K562 (cell line): Measurements from ENCODE around the gene LAMA5. TPM values are rescaled to one million over a fixed set of nuclear protein-coding genes. Genes with fewer than 3 reads are reported as not detected.

Experiments used
- CREM ChIP-seq: IDR thresholded peaks from 2 replicates; pipeline ENCODE4 v1.6.1; 2014; ENCODE audit warnings: antibody characterized with exemption, low read depth
- CTCF ChIP-seq, 3 experiments: IDR thresholded peaks in 2 of 3; conservative IDR thresholded peaks in 1 of 3; 2 replicates each; pipeline ENCODE4 v1.5.1; 2011 to 2012; ENCODE audit warnings: low read length in 3 of 3, mild to moderate bottlenecking in 3 of 3, control low read depth in 2 of 3, improper control_type of control experiment in 1 of 3, inconsistent platforms in 1 of 3, low read depth in 1 of 3, mixed read lengths in 1 of 3, moderate library complexity in 1 of 3; ENCODE audit not compliant: insufficient read depth in 2 of 3
- E2F3 ChIP-seq: fragments of 250-450 bp; sonication (Bioruptor Pico); IDR thresholded peaks from 2 replicates; pipeline ENCODE4 v1.4.0; 2020; ENCODE audit warnings: mild to moderate bottlenecking
- ETV1 ChIP-seq: fragments of 450-650 bp; conservative IDR thresholded peaks from 2 replicates; pipeline ENCODE4 v1.6.1; 2016; ENCODE audit warnings: missing genetic modification characterization, control low read depth, low read depth, missing compliant biosample characterization
- HDAC1 ChIP-seq, 2 experiments: fragments of 450-650 bp; IDR thresholded peaks; 2 replicates each; pipeline ENCODE4 v1.6.1; 2016 to 2017; ENCODE audit warnings: inconsistent platforms in 1 of 2, mild to moderate bottlenecking in 1 of 2, moderate library complexity in 1 of 2
- JUND ChIP-seq, 2 experiments: IDR thresholded peaks; 2 replicates in 1 of 2; 3 replicates in 1 of 2; pipeline ENCODE4 v1.6.1; 2011; ENCODE audit warnings: borderline replicate concordance in 2 of 2, low read depth in 2 of 2, low read length in 2 of 2, improper control_type of control experiment in 1 of 2, missing biosample characterization in 1 of 2, missing genetic modification characterization in 1 of 2, missing genetic modification reagents in 1 of 2
- KDM4B ChIP-seq, 2 experiments: fragments of 450-650 bp in 1 of 2; sonication (generic) in 1 of 2; IDR thresholded peaks; 2 replicates each; pipeline ENCODE4 v1.6.1; 2016 to 2017; ENCODE audit warnings: borderline replicate concordance in 2 of 2, antibody characterized with exemption in 1 of 2, low read depth in 1 of 2, mild to moderate bottlenecking in 1 of 2
- KLF13 ChIP-seq: fragments of 450-650 bp; IDR thresholded peaks from 2 replicates; pipeline ENCODE4 v1.6.1; 2016; ENCODE audit warnings: missing genetic modification characterization, low read depth, mild to moderate bottlenecking, missing compliant biosample characterization, moderate library complexity, borderline replicate concordance
- L3MBTL2 ChIP-seq: fragments of 450-650 bp; IDR thresholded peaks from 2 replicates; pipeline ENCODE4 v1.6.1; 2016; ENCODE audit warnings: mild to moderate bottlenecking, moderate library complexity
- MAZ ChIP-seq, 2 experiments: fragments of 450-650 bp in 1 of 2; sonication (generic) in 1 of 2; formaldehyde crosslinking; IDR thresholded peaks in 1 of 2; conservative IDR thresholded peaks in 1 of 2; 2 replicates each; pipeline versions ENCODE4 v1.4.0 to v1.5.0; 2020; ENCODE audit warnings: mild to moderate bottlenecking in 1 of 2, missing genetic modification reagents in 1 of 2
- NFIC ChIP-seq: fragments of 450-650 bp; IDR thresholded peaks from 2 replicates; pipeline ENCODE4 v1.6.1; 2017; ENCODE audit warnings: mild to moderate bottlenecking, inconsistent platforms
- RBFOX2 ChIP-seq: fragments of 200-400 bp; formaldehyde crosslinking; IDR thresholded peaks from 2 replicates; pipeline ENCODE4 v1.6.1; 2017; ENCODE audit warnings: low read depth, mild to moderate bottlenecking, low read length, moderate library complexity
- ZBTB2 ChIP-seq: fragments of 450-650 bp; IDR thresholded peaks from 2 replicates; pipeline ENCODE4 v1.6.1; 2016; ENCODE audit warnings: antibody characterized with exemption
- ZFPM2 ChIP-seq: fragments of 250-450 bp; sonication (Bioruptor Pico); IDR thresholded peaks from 2 replicates; pipeline ENCODE4 v1.5.1; 2022; ENCODE audit warnings: mild to moderate bottlenecking
- ZNF212 ChIP-seq: fragments of 450-650 bp; formaldehyde crosslinking; IDR thresholded peaks from 2 replicates; pipeline ENCODE4 v1.4.0; 2020; ENCODE audit warnings: mild to moderate bottlenecking
- ZNF592 ChIP-seq: fragments of 450-650 bp; IDR thresholded peaks from 2 replicates; pipeline ENCODE4 v1.6.1; 2017; ENCODE audit warnings: antibody characterized with exemption, mild to moderate bottlenecking
- polyA plus RNA-seq, 8 experiments: library from polyadenylated mRNA; depleted of rRNA in 4 of 8; stranded (reverse) in 5 of 8; unstranded in 3 of 8; fragments of >200 nt; fragmentation: Nextera tagmentation in 2 of 8; fragmentation: Illumina TruSeq in 1 of 8; extraction: Ambion mirVana in 2 of 8; extraction: Trizol in 1 of 8; gene quantifications; 2 replicates each; pipeline versions ENCODE4 v1.2.1 to v1.2.3, GENCODE V29; 2011 to 2014; ENCODE audit warnings: inconsistent platforms in 1 of 8, missing spikeins in 1 of 8
- total RNA-seq, 7 experiments: library from RNA; depleted of rRNA in 6 of 7; stranded (reverse); fragments of >200 nt in 6 of 7; fragmentation: Illumina TruSeq in 2 of 7; extraction: Trizol in 2 of 7; gene quantifications; 2 replicates each; pipeline versions ENCODE4 v1.2.1 to v1.2.3, GENCODE V29; 2011 to 2021; ENCODE audit warnings: low replicate concordance in 1 of 7
- TF ChIP-seq, protein P1 (sequence below): sonication (generic); formaldehyde crosslinking; IDR thresholded peaks from 2 replicates; pipeline ENCODE4 v1.8.1; 2023; ENCODE audit warnings: mild to moderate bottlenecking, missing genetic modification reagents

LAMA5 gene
- total and polyA plus RNA-seq, 9 of the 15 experiments (the other 6 are each of a cell fraction or from before 2014, with no cell fraction given) = 0.31 to 101 (median 7.8) TPM

DNA sequence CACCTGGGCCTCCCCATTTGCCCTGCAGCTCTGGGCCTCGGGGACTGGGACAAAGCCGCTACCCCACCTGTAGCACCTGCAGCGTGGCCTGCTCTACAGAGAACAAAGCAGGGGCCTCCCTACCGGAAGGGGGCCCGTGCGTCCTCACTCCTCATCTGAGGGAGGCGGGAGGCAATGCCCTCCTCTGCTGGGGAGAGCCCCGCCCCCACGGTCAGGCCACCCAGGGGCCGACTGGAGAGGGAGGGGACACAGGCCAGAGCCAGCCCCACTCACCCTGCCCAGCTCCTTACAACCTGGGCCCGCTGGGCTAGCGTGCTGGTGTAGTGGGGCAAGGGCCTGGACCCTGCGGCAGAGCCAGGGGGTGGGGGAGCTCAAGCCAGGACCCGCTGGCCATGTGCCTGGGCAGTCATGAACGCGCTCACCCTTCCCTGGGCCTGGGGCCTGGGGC is 8.0 kb downstream of the LAMA5 start (continued):
- TF ChIP-seq ZBTB2 = peak; percentile 74
- no peak for TF ChIP-seq ZFPM2 (CRISPR knock-in tag)
- TF ChIP-seq ETV1 (tag) = peak; percentile 40; the same call in 1 of the 2 replicates
- TF ChIP-seq RBFOX2 = peak; percentile 79
- peak; percentile 91 for TF ChIP-seq ZNF592
- TF ChIP-seq KDM4B (IDR thresholded peaks at IDR 0.05; ENCODE audit: borderline replicate concordance in 2 of 2, low read depth in 1 of 2) = 0 out of 4 replicates have a peak, but pooled peaks of 1 of the 2 experiments have one; percentile 49
- 0 out of 2 replicates have a peak, but pooled peaks have one; percentile 21 for TF ChIP-seq E2F3 (CRISPR knock-in tag)
- TF ChIP-seq MAZ (CRISPR knock-in tag; conservative IDR thresholded peaks at IDR 0.05 in 1 of 2, IDR thresholded peaks at IDR 0.05 in 1 of 2) = peak; percentile 42 to 69; a peak in 3 of 4 replicates
- TF ChIP-seq NFIC = peak; percentile 27; the same call in 1 of the 2 replicates
- 0 out of 2 replicates have a peak, but pooled peaks have one; percentile 23 for TF ChIP-seq JUND (IDR thresholded peaks at IDR 0.05; ENCODE audit: borderline replicate concordance, low read depth, low read length)
- no peak; the same call in 2 of the 3 replicates for TF ChIP-seq JUND (tag; IDR thresholded peaks at IDR 0.05; ENCODE audit: borderline replicate concordance, low read depth, low read length)
- no peak for TF ChIP-seq ZNF212 (CRISPR knock-in tag)
- TF ChIP-seq HDAC1 (IDR thresholded peaks at IDR 0.05) = peak in 1 of 2 experiments; percentile 9; a peak in 1 of 4 replicates
- TF ChIP-seq CTCF (IDR thresholded peaks at IDR 0.05 in 2 of 3, conservative IDR thresholded peaks at IDR 0.05 in 1 of 3; ENCODE audit: insufficient read depth in 2 of 3, low read depth in 1 of 3, low read length in 3 of 3) = 0 out of 6 replicates have a peak, but pooled peaks have one; percentile 2 to 20 (median 9)
- 0 out of 2 replicates have a peak, but pooled peaks have one; percentile 22 for TF ChIP-seq KLF13 (tag)
- peak; percentile 17; the same call in 1 of the 2 replicates for TF ChIP-seq CREM
- TF ChIP-seq, protein P1, sequence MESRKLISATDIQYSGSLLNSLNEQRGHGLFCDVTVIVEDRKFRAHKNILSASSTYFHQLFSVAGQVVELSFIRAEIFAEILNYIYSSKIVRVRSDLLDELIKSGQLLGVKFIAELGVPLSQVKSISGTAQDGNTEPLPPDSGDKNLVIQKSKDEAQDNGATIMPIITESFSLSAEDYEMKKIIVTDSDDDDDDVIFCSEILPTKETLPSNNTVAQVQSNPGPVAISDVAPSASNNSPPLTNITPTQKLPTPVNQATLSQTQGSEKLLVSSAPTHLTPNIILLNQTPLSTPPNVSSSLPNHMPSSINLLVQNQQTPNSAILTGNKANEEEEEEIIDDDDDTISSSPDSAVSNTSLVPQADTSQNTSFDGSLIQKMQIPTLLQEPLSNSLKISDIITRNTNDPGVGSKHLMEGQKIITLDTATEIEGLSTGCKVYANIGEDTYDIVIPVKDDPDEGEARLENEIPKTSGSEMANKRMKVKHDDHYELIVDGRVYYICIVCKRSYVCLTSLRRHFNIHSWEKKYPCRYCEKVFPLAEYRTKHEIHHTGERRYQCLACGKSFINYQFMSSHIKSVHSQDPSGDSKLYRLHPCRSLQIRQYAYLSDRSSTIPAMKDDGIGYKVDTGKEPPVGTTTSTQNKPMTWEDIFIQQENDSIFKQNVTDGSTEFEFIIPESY = 0 out of 2 replicates have a peak, but pooled peaks have one; percentile 37
- peak; percentile 43; the same call in 1 of the 2 replicates for TF ChIP-seq L3MBTL2
